GM12873 (cell line): ENCODE results near the gene GABRB2.

Source experiments
- TF ChIP-seq, protein P1 (sequence below): IDR thresholded peaks from 2 replicates; pipeline ENCODE4 v1.5.1; 2012; ENCODE audit warnings: low read depth, mild to moderate bottlenecking, moderate library complexity, low read length, control low read depth; ENCODE audit not compliant: insufficient read depth; ENCODE audit errors: missing control alignments

GABRB2 gene

DNA sequence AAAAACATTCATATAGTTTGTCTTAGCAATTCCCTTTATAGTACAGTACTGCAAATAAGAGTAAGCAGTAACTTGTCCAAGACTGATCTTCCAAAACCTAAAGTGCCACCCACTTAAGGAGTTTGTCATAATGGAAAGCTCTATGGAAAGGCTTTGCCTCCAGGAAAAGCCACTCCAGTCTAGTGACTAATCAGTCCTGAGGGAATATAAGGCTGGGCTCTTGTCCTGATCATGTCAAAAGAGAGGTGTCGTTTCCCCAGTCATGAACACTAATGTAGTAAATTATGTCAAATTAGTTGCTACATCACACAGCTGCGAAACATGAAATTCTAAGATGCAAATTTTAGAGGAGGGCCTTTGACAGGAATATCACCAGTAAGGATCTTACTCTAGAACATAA, 271.6 kb downstream of the GABRB2 start:
- TF ChIP-seq, protein P1, sequence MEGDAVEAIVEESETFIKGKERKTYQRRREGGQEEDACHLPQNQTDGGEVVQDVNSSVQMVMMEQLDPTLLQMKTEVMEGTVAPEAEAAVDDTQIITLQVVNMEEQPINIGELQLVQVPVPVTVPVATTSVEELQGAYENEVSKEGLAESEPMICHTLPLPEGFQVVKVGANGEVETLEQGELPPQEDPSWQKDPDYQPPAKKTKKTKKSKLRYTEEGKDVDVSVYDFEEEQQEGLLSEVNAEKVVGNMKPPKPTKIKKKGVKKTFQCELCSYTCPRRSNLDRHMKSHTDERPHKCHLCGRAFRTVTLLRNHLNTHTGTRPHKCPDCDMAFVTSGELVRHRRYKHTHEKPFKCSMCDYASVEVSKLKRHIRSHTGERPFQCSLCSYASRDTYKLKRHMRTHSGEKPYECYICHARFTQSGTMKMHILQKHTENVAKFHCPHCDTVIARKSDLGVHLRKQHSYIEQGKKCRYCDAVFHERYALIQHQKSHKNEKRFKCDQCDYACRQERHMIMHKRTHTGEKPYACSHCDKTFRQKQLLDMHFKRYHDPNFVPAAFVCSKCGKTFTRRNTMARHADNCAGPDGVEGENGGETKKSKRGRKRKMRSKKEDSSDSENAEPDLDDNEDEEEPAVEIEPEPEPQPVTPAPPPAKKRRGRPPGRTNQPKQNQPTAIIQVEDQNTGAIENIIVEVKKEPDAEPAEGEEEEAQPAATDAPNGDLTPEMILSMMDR: no peak

DNA sequence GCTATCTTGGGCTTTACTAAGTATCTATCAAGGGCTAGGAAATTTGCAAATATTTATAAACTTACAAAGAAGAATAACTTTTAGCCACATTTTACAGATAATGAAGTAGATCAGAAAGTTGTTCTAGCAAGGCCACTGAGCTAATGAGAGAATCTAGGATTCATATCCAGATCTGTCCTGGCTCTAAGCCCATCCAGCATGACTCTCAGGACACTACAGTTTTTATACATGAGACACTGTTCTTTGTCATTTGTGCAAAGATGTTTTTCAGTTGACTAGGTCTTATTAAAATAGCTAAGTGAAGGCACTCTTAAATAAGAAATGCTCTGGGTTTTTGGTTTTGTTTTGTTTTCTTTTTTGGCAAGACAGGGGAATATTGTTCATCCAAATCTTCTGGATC, 273.1 kb downstream of the GABRB2 start:
- TF ChIP-seq, protein P1: no peak

DNA sequence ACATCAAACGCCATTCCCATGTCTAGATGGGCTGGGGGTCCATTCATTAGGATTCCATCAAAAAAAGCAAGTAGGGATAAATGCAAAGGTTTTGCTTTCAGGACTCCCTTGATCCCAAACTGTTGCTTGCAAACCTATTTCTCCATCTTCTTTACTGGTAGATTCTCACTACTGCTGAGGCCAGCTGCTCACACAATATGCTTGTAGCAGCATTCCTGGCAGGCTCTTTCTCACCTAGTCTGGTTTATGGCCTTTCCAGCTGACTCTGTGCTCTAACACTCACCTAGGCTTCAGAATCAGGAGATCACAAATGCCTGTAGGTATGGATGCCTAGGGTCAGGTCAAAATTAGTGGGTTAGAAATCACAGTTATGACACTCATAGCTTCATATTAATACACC, 274.7 kb downstream of the GABRB2 start:
- TF ChIP-seq, protein P1: no peak

DNA sequence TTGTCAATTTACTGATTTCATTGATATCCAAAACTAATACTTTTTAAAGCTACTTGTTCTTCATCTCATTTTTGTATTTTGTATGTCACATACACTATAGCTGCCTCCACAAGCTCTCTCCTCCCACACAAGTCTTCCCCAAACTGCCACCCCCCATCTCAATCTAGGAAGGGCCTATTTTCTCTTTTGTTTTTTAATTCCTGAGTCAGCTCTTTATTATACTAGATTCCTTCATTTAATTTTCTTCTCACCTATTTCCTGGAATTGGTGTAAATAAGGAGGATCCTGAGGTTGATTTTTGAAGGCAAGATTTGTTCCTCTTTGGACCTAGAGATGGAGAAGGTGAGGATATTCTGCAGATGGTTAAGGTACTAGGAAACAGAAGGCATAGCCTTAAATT, 277.4 kb downstream of the GABRB2 start:
- TF ChIP-seq, protein P1: no peak

DNA sequence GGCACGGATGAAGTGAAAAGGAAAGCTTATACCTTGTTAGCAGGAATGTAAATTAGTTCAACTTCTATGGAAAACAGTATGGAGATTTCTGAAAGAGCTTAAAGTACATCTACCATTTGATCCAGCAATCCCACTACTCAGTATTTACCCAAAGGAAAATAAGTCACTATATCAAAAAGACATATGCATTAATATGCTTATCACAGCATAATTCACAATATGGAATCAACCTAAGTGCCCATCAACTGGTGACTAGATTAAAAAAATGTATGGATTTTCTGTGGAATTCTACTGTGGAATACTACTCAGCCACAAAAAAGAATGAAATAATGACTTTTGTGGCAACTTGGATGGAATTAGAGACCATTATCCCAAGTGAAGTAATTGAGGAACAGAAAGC, 279.6 kb downstream of the GABRB2 start:
- TF ChIP-seq, protein P1: no peak

DNA sequence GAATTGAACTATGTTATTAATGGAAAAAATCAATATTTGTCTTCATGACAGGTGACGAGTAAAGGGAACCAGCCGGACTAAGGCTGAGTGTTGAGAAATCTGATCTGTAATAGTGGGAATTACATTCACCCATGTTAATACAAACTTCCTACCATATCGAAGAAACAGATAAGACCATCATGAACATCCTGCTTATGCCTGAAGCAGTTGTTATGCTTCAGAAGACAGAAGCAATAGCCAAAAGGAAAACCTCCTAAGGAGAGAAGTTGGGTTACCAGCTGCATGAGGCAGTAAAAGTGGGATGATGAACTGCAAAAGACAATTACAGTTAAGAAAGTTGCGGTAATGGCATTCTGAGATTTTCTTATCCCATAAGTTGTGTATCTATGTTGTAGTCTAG, 281.5 kb downstream of the GABRB2 start:
- TF ChIP-seq, protein P1: no peak

DNA sequence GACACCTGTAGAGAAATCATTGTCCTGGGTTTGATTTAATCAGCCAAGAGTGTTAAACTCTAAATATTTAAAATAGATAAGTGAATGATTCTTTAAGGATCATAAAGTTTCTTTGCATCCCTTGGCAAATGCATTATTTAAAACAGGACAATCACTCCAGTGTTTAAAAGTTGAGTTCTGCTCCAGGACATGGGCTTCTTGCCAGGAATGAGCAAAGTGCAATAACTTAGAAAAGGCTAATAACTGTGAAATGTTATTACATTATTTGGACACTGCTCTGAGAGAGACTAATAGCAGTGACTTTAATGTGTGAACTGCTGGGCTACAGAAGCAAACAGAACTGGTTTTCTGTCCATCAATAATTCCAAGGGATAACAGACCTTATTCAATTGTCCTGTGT, 283.3 kb downstream of the GABRB2 start:
- TF ChIP-seq, protein P1: no peak

DNA sequence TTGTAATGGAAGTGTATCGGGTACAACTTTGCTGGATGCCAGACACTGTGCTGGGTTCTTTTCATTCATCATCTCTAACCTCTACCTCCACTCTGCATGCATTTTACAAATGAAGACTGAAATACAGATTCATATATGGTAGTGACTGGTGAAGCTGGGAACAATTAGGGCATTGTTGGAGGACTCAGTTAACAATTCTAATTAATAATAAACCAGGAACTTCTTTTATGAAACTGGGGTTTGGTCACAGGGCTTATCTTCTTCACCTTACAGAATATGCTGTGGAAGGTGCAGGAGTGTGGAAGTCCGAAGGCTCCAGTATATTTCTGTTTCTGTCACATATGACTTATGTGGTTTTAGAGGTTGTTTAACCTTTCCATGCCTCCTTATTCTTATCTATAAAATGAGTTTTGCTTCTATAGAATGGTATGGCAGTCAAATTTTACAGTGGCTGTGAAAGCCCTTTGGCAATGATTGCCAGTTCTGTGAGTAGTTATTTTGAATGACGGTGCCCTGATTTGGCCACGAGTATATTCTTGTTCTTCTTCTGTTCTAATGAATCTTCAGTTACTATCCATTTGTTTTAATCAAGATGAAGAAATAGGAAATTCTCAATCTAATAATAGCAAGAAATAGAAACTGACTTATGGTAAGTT, 284.7 kb downstream of the GABRB2 start:
- TF ChIP-seq, protein P1: no peak
